Prostate gland (tissue), 2 donors: Measurements from ENCODE around the gene TBC1D14. TPM values are rescaled to one million over a fixed set of nuclear protein-coding genes. Genes with fewer than 3 reads are reported as not detected.

Experiments
- DNase-seq: peaks from one replicate; pipeline ENCODE4 v3.0.0-alpha.2; 2019; ENCODE audit warnings: low spot score
- H3K27ac ChIP-seq, 2 donors: fragments of 200-600 bp; sonication (generic); 2 replicates each; pipeline ENCODE4 v1.5.1; 2017 to 2019
- H3K27me3 ChIP-seq: fragments of 200-600 bp; sonication (generic); replicated peaks from 2 replicates; pipeline ENCODE4 v1.5.1; 2019; ENCODE audit not compliant: insufficient read depth
- H3K36me3 ChIP-seq, 2 donors: fragments of 200-600 bp; sonication (generic); 1 replicate in 1 of 2; 2 replicates in 1 of 2; pipeline versions ENCODE4 v1.5.1 to v1.8.1; 2017 to 2019
- H3K4me1 ChIP-seq: fragments of 200-600 bp; sonication (generic); replicated peaks from 2 replicates; pipeline ENCODE4 v1.5.1; 2019
- H3K4me3 ChIP-seq, 2 donors: fragments of 200-600 bp; sonication (generic); 2 replicates each; pipeline ENCODE4 v1.5.1; 2017 to 2019
- H3K9me3 ChIP-seq: fragments of 200-600 bp; sonication (generic); 2 replicates; pipeline ENCODE4 v1.5.1; 2017
- CTCF ChIP-seq, 4 experiments: fragments of 200-600 bp in 2 of 4; fragments of 450-650 bp in 2 of 4; sonication (generic) in 2 of 4; IDR thresholded peaks; 1 replicate in 3 of 4; 2 replicates in 1 of 4; pipeline ENCODE4 v1.5.1; 2016 to 2019; ENCODE audit warnings: antibody characterized with exemption in 4 of 4, mild to moderate bottlenecking in 2 of 4, moderate library complexity in 2 of 4
- POLR2A ChIP-seq: fragments of 450-650 bp; IDR thresholded peaks from one replicate; pipeline ENCODE4 v1.6.1; 2016; ENCODE audit warnings: antibody characterized with exemption, mild to moderate bottlenecking
- POLR2AphosphoS5 ChIP-seq: sonication (generic); formaldehyde crosslinking; IDR thresholded peaks from one replicate; pipeline ENCODE4 v1.6.1; 2017; ENCODE audit warnings: antibody characterized with exemption
- WGBS: methylation state at CpG from one replicate; pipeline ENCODE4 v1.1.5; 2018; 5-methylcytosine and 5-hydroxymethylcytosine counted together
- intact Hi-C: fragments of 100-400 bp; cut with DNase I; formaldehyde crosslinking; loops from one replicate; pipeline ENCODE4 v1.14.2; 2022
- total RNA-seq, 2 donors: library from RNA; depleted of rRNA; stranded (reverse); fragments of >200 nt; gene quantifications; one replicate each; pipeline ENCODE4 v1.1.0, GENCODE V29; 2016

TBC1D14 gene
- total RNA-seq, 2 donors from 2014 or later, result 56.2 to 90.5 TPM

GRCh38 chr4:7049739-7050138 is 140.1 kb downstream of the TBC1D14 start:
- no peaks in the 10 kb centered on the region for H3K9me3 ChIP-seq
- no peak for DNase-seq
- H3K36me3 ChIP-seq, result peaks cover 0 to 2% of the 10 kb centered on the region in 2 donors
- H3K27ac ChIP-seq, result no peak overlapping the region
- peaks cover 16% of the 10 kb centered on the region for H3K4me1 ChIP-seq
- WGBS, result 77% methylated on average over 11 of the region's 11 CpGs
- intact Hi-C loops, result loop anchor here (10.0 kb wide), 1 partner anchor 265 kb away; the partner anchor contains the start of gene KIAA0232
- TF ChIP-seq CTCF (IDR thresholded peaks at IDR 0.05) (no peak), POLR2AphosphoS5 (no peak), POLR2A (no peak)
- H3K4me3 ChIP-seq, result no peak overlapping the region
- no peaks in the 10 kb centered on the region for H3K27me3 ChIP-seq

DNA sequence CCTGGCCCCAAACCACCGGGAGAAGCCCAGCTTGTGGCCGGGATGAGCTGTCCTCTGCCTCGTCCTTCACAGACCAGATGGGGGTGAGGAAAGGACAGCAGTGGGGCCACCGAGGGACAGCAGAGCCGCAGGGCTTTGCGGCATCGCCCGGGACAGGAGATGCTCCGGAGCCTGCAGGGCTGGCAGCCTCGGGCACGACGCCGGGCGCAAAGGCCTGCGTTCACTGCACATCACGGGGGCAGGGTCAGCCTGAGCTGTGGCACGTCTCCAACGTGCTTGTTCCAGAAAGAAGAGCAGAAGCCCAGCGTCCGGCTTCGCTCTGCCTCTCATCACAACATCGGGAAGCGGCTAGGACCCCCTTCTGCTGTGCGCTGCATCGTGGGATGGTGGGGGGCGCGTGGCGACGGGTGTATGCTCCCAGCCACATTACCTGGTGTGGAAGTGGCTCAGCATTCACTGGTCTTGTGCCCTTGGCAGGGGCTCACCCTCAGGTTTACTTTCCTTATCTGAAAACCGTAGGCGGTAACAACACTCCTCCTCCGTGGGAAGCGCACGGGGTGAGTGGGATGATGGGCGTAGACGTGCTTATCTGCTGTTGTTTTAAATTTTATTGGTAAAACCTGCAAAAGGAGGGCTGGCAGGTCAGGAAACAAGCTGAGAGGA is 141.0 kb downstream of the TBC1D14 start:
- no peak for TF ChIP-seq POLR2AphosphoS5
- no peak for TF ChIP-seq CTCF (IDR thresholded peaks at IDR 0.05)
- no peak for TF ChIP-seq POLR2A
- Histone ChIP-seq H3K4me3 (no peak overlapping the region), H3K36me3 (peaks cover 2 to 5% of the 10 kb centered on the region in 2 donors), H3K27me3 (no peaks in the 10 kb centered on the region), H3K9me3 (no peaks in the 10 kb centered on the region), H3K4me1 (peaks cover 9% of the 10 kb centered on the region), H3K27ac (no peak overlapping the region)
- 81% methylated on average over 20 of the region's 36 CpGs for WGBS
- no peak for DNase-seq
- intact Hi-C loops, result no loop called here

GRCh38 chr4:7051144-7051495 is 141.5 kb downstream of the TBC1D14 start:
- peaks cover 4% of the 10 kb centered on the region for H3K4me1 ChIP-seq
- H3K27me3 ChIP-seq, result no peaks in the 10 kb centered on the region
- H3K36me3 ChIP-seq, result peaks cover 2 to 5% of the 10 kb centered on the region in 2 donors
- no peaks in the 10 kb centered on the region for H3K9me3 ChIP-seq
- intact Hi-C loops, result no loop called here
- 69% methylated on average over 6 of the region's 12 CpGs for WGBS
- DNase-seq, result no peak
- H3K27ac ChIP-seq, result no peak overlapping the region
- no peak overlapping the region for H3K4me3 ChIP-seq
- no peak for TF ChIP-seq POLR2A
- no peak for TF ChIP-seq POLR2AphosphoS5
- no peak for TF ChIP-seq CTCF (IDR thresholded peaks at IDR 0.05)

DNA sequence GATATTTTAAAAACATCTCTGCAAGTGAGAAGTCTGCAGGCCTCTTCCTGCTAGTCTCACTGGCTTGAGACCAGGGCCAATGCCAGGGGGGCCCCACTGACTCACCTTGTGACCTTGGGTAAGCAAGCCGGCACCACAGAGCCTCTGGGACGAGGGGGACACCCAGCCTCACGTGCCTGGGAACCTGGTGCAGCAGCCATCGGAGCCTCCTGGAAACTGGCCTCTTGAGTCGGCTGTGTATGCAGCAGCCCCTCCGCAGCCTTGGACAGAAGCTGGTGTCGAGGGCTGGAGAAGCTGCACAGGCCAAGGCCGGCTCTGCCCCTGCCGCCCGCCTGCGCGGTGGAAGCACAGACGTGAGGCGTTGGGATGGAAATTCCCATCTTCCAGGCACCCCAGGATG is 142.3 kb downstream of the TBC1D14 start:
- Histone ChIP-seq H3K27ac (no peak overlapping the region), H3K4me1 (no peaks in the 10 kb centered on the region), H3K36me3 (peaks cover 2 to 5% of the 10 kb centered on the region in 2 donors), H3K4me3 (no peak overlapping the region), H3K9me3 (no peaks in the 10 kb centered on the region), H3K27me3 (no peaks in the 10 kb centered on the region)
- intact Hi-C loops, result no loop called here
- no peak for TF ChIP-seq POLR2AphosphoS5
- 93% methylated on average over 10 of the region's 14 CpGs for WGBS
- no peak for DNase-seq

GRCh38 chr4:7052313-7052712 is 142.7 kb downstream of the TBC1D14 start:
- intact Hi-C loops, result no loop called here
- Histone ChIP-seq H3K36me3 (peaks cover 2 to 5% of the 10 kb centered on the region in 2 donors), H3K4me1 (no peaks in the 10 kb centered on the region), H3K4me3 (no peak overlapping the region), H3K27ac (no peak overlapping the region), H3K27me3 (no peaks in the 10 kb centered on the region), H3K9me3 (no peaks in the 10 kb centered on the region)
- DNase-seq, result no peak
- WGBS, result 84% methylated on average over 6 of the region's 14 CpGs
- TF ChIP-seq CTCF (IDR thresholded peaks at IDR 0.05) (no peak), POLR2AphosphoS5 (no peak), POLR2A (no peak)
